Measurements from ENCODE around the gene KCNK3.

KCNK3 gene

GRCh38 chr2:26715528-26716270, 23.2 kb downstream of the KCNK3 start:
- DNase-seq: no peak

- DNase-seq: no peak
These were observed 23.8 kb downstream of the KCNK3 start for GRCh38 chr2:26716340-26716739.

DNA sequence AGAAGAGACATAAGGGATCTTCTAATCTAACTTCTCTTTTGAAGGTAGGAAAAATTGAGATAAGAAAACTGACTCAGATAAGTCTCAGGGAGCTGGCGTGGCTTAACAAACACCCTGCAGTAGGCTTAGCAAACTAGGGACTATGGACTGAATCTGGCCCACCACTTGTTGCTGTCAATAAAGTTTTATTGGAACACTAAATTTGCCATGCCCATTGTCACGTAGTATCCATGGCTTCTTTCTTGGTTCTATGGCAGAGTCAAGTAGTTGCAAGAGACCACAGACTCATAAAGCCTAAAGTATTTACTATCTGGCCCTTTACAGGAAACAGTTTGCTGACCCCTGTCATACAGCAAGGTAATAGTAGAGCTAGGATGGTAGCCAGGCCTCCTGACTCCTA, 24.2 kb downstream of the KCNK3 start:
- DNase-seq: no peak

- DNase-seq: no peak
These were observed 24.8 kb downstream of the KCNK3 start for GRCh38 chr2:26717362-26717761.

- no peak for DNase-seq
These were observed 26.6 kb downstream of the KCNK3 start for GRCh38 chr2:26718949-26719686.

DNA sequence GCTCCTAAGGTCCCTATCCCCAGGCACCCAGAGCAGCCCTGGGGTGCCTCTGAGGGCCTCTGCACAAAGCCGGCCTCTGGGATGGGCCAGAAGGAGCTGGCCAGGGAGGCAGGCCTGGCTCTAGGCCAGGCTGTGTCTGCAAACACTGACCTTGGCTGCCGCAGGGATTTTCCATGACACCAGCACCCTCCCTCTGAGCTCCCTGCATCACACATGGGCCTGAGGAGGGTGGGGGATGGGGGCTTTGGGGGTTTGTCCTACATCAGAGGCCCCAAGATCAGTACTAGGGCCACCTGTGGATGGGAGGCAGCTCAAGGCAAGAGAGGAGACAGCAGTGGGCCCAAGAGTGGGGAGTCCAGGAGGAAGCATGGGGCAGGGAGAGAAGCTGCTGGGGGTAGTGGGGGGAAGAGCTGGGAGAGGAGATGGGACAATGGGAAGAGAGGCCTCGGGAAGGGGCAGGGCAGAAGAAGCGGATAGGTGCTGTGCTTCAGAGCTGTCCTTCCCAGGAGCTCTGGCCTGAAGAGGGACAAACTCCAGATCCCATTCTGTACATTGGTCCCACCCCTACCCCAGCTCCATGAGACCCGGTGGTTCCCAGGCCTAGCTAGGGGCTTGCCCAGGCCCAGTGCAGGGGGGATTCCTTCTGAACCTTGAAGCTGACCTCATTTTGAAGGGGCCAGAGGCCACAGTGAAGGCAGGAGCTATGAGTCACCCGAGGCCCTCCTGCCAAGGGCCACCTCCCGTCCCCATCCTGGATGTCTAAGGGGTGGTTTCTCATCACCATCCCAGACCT, 28.0 kb downstream of the KCNK3 start:
- DNase-seq: no peak

- DNase-seq: no peak
These were observed 28.9 kb downstream of the KCNK3 start for GRCh38 chr2:26721115-26722032.

- DNase-seq: no peak
These were observed 29.8 kb downstream of the KCNK3 start for GRCh38 chr2:26722328-26722727.

- DNase-seq: no peak
These were observed 30.4 kb downstream of the KCNK3 start for GRCh38 chr2:26722911-26723310.

- no peak for DNase-seq
These were observed 31.0 kb downstream of the KCNK3 start for GRCh38 chr2:26723475-26723874.

DNA sequence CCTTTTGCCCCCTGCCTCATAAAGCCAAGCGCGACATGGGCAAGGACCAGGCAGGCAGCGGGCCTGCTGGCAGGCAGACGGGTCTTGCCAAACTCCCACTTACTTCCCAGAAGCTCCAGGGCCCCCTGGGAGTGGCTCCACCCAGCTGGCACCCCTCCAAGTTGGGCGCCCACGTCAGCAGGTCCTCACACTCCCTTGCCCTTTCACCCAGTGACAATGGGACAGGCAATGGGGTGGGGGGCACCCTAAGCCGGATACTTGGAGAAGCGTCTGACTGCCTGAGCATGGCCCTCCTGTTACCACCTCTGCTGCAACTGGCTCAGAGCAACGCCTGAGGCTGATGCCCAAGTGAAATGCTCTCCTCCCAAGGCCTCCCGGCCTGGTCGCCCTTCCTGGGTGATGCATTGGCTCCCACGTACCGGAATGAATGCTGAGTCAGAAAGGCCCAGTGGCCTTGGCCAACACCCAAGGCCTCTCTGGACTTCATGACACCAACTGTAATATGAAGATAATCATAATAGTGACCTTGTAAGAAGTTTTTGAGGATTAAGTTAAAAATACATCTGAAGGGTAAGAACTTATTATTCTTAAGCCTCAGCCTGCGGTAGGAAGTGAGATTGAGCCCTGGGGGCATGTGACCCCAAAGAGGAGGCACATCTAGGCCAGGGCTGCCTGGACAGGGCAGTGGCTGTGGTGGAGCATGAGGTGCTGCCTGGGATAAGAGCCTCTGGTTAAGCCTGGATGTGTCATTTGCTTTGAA, 31.6 kb downstream of the KCNK3 start:
- DNase-seq: no peak

GRCh38 chr2:26724784-26725520, 32.4 kb downstream of the KCNK3 start:
- no peak for DNase-seq

- DNase-seq: no peak
These were observed 32.9 kb downstream of the KCNK3 start for GRCh38 chr2:26725521-26725820.

DNA sequence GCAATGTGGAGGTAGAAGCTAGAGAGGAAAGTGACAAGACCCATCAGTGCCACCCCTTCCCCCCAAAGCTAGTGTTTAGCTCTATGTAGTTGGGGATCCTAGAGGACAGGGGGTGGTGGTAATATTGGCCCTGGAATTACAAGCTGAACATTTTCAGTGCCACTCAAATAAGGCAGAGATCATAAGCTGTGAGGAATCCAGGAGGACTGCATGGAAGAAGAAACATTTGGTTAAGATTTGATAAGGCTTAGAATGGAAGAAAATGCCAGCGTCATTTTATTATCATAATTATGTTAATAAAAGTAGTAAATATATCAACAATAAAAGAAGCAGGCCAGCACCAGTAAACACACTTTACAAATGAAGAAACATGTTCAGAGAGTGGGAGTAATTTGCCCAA, 33.7 kb downstream of the KCNK3 start:
- no peak for DNase-seq

GRCh38 chr2:26727641-26728561, 35.4 kb downstream of the KCNK3 start:
- DNase-seq: no peak

DNA sequence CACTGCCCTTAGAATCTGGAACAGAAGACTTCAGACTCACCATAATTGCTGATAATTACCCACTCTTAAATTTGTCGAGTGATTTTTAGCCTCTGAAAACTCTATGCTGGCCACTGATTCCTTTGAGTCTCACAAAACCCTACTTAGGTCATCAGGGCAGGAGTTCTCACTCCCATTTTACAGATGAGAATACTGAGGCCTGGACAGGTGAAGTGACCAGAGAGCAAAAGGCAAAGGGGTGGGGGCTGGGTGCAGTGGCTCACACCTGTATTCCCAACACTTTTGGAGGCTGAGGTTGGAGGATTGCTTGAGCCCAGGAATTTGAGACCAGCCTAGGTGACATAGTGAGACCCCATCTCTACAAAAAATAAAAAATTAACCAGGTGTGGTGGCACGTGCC, 36.8 kb downstream of the KCNK3 start:
- DNase-seq: no peak

DNA sequence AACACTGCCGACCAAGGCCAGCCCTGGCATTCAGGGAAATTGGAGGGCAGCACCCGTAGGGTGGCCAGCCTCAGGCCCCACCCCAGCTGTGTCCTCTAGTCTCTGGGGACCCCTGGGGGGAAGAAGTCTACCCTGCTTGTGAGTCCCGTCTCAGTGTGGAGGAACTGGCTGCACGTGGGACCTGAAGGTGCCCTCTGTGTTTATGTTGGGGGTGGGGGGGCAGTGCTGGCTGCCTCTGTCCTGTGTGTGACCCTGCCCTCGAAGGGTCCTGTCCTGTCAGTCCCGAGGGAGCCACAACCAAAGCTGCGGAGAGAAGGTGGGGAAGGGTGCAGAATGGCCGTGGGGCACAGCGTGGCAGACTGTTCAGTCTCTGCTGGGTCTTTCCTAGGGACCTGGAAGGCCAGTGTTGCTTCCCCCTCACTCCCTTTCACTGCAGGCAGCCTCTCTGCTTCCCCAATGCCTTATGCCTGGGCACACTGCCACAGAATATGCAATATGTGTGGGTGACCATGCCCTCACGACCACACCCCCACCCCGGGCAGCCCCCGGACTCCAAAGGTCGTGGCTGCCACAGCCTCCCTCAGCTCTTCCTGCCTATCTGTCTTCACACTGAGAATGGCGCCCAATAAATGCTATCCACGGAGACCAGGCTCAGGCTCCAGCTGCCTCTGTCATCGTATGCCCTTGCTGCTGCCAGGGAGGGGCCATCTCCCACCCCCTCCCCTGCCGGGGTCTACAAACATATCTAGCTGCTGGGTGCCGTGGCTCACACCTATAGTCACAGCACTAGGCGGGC, 38.2 kb downstream of the KCNK3 start:
- no peak for DNase-seq

DNA sequence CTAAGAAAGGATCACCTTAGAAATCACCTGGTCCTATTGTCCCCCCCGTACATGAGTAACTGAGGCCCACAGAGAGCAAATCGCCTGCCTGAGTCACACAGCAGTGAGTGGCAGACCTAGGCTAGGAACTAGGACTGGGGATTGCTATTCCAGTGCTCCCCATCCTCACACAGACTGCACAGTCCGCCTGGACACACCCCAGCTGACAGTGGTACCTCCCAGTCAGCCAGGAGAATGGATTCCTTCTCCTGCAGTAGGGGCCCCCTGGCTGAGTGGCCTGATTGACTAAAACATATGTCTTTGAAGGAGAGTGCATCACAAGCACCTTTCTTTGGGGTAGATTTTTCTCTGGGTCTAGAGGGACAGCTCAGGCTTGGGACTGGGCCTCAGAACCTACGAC, 39.2 kb downstream of the KCNK3 start:
- no peak for DNase-seq

- no peak for DNase-seq
These were observed 39.9 kb downstream of the KCNK3 start for GRCh38 chr2:26732446-26732845.

All from NCI-H526 treated with DMSO at 0.1 percent for 48 hours (cell line).